ENCODE data around the gene ACE.

ACE gene

GRCh38 chr17:63497708-63498483 lies 21.0 kb downstream of the ACE start:
- H3K4me3 ChIP-seq (ENCODE audit: low read depth, low read length) = no peak overlapping the region
- peak overlapping the region; percentile 7; the same call in 1 of the 2 replicates for H3K27ac ChIP-seq
- no peaks in the 10 kb centered on the region for H3K36me3 ChIP-seq
- H3K9me3 ChIP-seq (ENCODE audit: severe bottlenecking) = no peaks in the 10 kb centered on the region
- peak; percentile 76 for TF ChIP-seq CTCF (IDR thresholded peaks at IDR 0.05; ENCODE audit: low read depth, low read length)
- peak; percentile 76 for DNase-seq
- no peaks in the 10 kb centered on the region for H3K27me3 ChIP-seq (ENCODE audit: insufficient read depth, low read depth, severe bottlenecking)

GRCh38 chr17:63498626-63499195 lies 21.9 kb downstream of the ACE start:
- DNase-seq = no peak
- Histone ChIP-seq H3K36me3 (no peaks in the 10 kb centered on the region), H3K9me3 (ENCODE audit: severe bottlenecking) (no peaks in the 10 kb centered on the region), H3K4me3 (ENCODE audit: low read depth, low read length) (no peak overlapping the region), H3K27me3 (ENCODE audit: insufficient read depth, low read depth, severe bottlenecking) (no peaks in the 10 kb centered on the region), H3K27ac (no peak overlapping the region)
- no peak for TF ChIP-seq CTCF (IDR thresholded peaks at IDR 0.05; ENCODE audit: low read depth, low read length)

GRCh38 chr17:63500543-63501390 lies 23.9 kb downstream of the ACE start:
- H3K9me3 ChIP-seq (ENCODE audit: severe bottlenecking) = no peaks in the 10 kb centered on the region
- no peak for DNase-seq
- H3K36me3 ChIP-seq = no peaks in the 10 kb centered on the region
- H3K27ac ChIP-seq = no peak overlapping the region
- no peak overlapping the region for H3K4me3 ChIP-seq (ENCODE audit: low read depth, low read length)
- no peak for TF ChIP-seq CTCF (IDR thresholded peaks at IDR 0.05; ENCODE audit: low read depth, low read length)
- H3K27me3 ChIP-seq (ENCODE audit: insufficient read depth, low read depth, severe bottlenecking) = no peaks in the 10 kb centered on the region

GRCh38 chr17:63503341-63503705 lies 26.5 kb downstream of the ACE start:
- Histone ChIP-seq H3K27me3 (ENCODE audit: insufficient read depth, low read depth, severe bottlenecking) (no peaks in the 10 kb centered on the region), H3K27ac (no peak overlapping the region), H3K4me3 (ENCODE audit: low read depth, low read length) (no peak overlapping the region), H3K9me3 (ENCODE audit: severe bottlenecking) (peaks cover 2% of the 10 kb centered on the region), H3K36me3 (no peaks in the 10 kb centered on the region)
- no peak for DNase-seq
- TF ChIP-seq CTCF (IDR thresholded peaks at IDR 0.05; ENCODE audit: low read depth, low read length) = no peak

GRCh38 chr17:63504261-63504660 lies 27.4 kb downstream of the ACE start:
- H3K27ac ChIP-seq = no peak overlapping the region
- no peaks in the 10 kb centered on the region for H3K27me3 ChIP-seq (ENCODE audit: insufficient read depth, low read depth, severe bottlenecking)
- no peak for DNase-seq
- H3K4me3 ChIP-seq (ENCODE audit: low read depth, low read length) = no peak overlapping the region
- H3K36me3 ChIP-seq = no peaks in the 10 kb centered on the region
- peaks cover 2% of the 10 kb centered on the region for H3K9me3 ChIP-seq (ENCODE audit: severe bottlenecking)
- TF ChIP-seq CTCF (IDR thresholded peaks at IDR 0.05; ENCODE audit: low read depth, low read length) = no peak

Data from WERI-Rb-1 (cell line).